Measurements from ENCODE around the gene HMCN1. TPM values are rescaled to one million over a fixed set of nuclear protein-coding genes. Genes with fewer than 3 reads are reported as not detected.

HMCN1 gene
- total and polyA plus RNA-seq, 11 donors: 2.1 to 14.1 (median 5.6) TPM

DNA sequence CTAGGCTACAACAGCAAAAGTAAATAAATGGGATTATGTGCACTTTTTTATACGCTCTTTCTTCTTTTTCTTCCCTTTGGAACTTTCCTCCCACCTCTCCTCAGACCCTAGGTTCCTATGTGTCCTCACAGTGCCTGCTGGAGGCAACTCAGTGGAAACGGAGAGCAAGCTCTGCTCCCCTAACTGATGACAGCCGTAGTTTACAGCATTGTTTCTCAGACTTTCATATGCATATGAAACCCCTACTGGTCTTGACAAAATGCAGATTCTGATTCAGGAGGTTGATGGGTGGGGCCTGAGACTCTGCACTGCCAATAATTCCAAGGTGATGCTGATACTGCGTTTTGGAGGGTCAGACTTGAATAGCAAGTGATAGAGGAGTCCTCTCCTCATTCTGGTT lies 34.3 kb upstream of the HMCN1 start:
- H3K36me3 ChIP-seq: no peaks in the 10 kb centered on the region
- no peaks in the 10 kb centered on the region for H3K9me3 ChIP-seq
- no peak for DNase-seq
- peaks cover 0 to 1% (median 0%) of the 10 kb centered on the region in 12 donors for H3K4me1 ChIP-seq
- H3K4me3 ChIP-seq: no peak overlapping the region
- no peak for ATAC-seq
- no peak overlapping the region for H3K27ac ChIP-seq
- TF ChIP-seq POLR2A (IDR thresholded peaks at IDR 0.05): no peak
- TF ChIP-seq, protein P1, sequence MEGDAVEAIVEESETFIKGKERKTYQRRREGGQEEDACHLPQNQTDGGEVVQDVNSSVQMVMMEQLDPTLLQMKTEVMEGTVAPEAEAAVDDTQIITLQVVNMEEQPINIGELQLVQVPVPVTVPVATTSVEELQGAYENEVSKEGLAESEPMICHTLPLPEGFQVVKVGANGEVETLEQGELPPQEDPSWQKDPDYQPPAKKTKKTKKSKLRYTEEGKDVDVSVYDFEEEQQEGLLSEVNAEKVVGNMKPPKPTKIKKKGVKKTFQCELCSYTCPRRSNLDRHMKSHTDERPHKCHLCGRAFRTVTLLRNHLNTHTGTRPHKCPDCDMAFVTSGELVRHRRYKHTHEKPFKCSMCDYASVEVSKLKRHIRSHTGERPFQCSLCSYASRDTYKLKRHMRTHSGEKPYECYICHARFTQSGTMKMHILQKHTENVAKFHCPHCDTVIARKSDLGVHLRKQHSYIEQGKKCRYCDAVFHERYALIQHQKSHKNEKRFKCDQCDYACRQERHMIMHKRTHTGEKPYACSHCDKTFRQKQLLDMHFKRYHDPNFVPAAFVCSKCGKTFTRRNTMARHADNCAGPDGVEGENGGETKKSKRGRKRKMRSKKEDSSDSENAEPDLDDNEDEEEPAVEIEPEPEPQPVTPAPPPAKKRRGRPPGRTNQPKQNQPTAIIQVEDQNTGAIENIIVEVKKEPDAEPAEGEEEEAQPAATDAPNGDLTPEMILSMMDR (IDR thresholded peaks at IDR 0.05): no peak
- H3K27me3 ChIP-seq: no peaks in the 10 kb centered on the region
- intact Hi-C loops (cut with DNase I): no loop called here
- WGBS, 4 donors: 64 to 73% (median 71%) methylated on average over 4 of the region's 4 CpGs

DNA sequence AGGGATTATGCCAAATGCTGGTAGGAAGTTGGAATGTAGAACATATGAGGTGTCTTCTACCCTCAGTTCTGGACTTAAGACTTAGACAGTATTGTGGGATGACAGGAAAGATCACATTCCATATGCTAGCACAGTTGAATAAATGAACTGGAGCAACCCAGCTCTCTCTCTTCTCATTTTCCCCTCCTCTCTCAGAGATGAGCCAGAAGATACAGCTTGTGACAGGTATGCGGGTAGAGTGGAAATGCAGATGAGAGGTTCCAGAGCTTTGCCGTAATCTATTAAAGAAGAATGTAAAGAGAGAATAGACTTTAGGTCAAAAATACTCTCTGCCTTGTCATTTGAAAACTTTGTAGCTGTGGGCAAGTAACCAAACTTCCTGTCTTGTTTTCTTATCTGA lies 32.5 kb upstream of the HMCN1 start:
- ATAC-seq: no peak
- intact Hi-C loops (cut with DNase I): no loop called here
- WGBS, 4 donors: 78 to 83% (median 83%) methylated on average over 2 of the region's 2 CpGs

DNA sequence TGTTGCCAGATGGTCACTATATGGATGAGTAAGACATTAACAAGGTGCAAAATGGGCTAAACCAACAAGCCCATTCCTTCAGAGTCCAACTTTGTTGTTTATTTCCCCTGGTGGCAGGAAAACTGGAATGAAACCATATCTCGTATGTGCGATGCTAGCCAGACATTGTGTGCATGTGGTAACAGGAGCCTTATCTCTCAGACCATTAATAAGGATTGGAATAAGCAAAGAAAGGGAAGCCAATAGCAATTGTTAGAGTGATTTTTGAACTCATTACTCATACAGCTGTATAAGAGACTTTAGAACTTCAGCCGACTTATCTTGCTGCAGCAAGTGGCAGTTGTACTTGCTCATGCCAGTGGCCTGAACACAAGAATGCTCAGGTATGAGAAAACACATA lies 30.0 kb upstream of the HMCN1 start:
- intact Hi-C loops (cut with DNase I): no loop called here
- DNase-seq (no peak), ATAC-seq (no peak)
- H3K27me3 ChIP-seq: no peaks in the 10 kb centered on the region
- H3K4me1 ChIP-seq: no peaks in the 10 kb centered on the region
- no peaks in the 10 kb centered on the region for H3K36me3 ChIP-seq
- no peaks in the 10 kb centered on the region for H3K9me3 ChIP-seq
- TF ChIP-seq, protein P1 (IDR thresholded peaks at IDR 0.05): no peak
- no peak for TF ChIP-seq POLR2A (IDR thresholded peaks at IDR 0.05)
- H3K4me3 ChIP-seq: no peak overlapping the region
- no peak overlapping the region for H3K27ac ChIP-seq
- 62 to 71% (median 65%) methylated on average over 3 of the region's 3 CpGs for WGBS, 4 donors

More for the DNA sequence above, 32.5 kb upstream of the HMCN1 start:
- TF ChIP-seq, protein P1 (IDR thresholded peaks at IDR 0.05): no peak
- no peak for TF ChIP-seq POLR2A (IDR thresholded peaks at IDR 0.05)
- Histone ChIP-seq H3K27me3 (no peaks in the 10 kb centered on the region), H3K27ac (no peak overlapping the region), H3K4me3 (no peak overlapping the region), H3K36me3 (no peaks in the 10 kb centered on the region), H3K9me3 (no peaks in the 10 kb centered on the region), H3K4me1 (no peaks in the 10 kb centered on the region)
- DNase-seq: no peak

DNA sequence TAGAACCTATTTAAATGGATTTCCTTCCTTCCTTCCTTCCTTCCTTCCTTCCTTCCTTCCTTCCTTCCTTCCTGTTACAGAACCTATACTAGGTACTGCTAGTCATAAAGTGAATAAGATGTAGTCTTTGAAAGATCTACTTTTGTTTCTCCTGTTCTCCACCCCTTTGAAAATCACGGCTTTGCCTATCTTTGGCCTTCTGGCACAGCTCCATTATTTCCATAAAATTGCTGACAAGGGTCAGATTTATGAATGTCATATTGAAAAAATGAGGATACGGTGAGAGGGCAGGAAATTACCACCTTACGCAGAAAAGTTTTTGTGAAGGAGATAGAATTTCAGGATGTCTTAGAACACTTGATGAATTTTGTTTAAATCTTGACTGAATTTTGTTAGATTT lies 18.1 kb upstream of the HMCN1 start:
- H3K4me3 ChIP-seq: no peak overlapping the region
- WGBS, 4 donors: 50 to 69% (median 56%) methylated on average over 3 of the region's 3 CpGs
- peaks cover 0 to 11% (median 0%) of the 10 kb centered on the region in 12 donors for H3K4me1 ChIP-seq
- intact Hi-C loops (cut with DNase I): loop anchor here in 1 of 10 donors (5.0 kb wide), 1 partner anchor 496 kb away; no protein-coding TSS in a partner anchor
- TF ChIP-seq, protein P1 (IDR thresholded peaks at IDR 0.05): no peak
- TF ChIP-seq POLR2A (IDR thresholded peaks at IDR 0.05): no peak
- ATAC-seq (no peak), DNase-seq (no peak)
- H3K27me3 ChIP-seq: no peaks in the 10 kb centered on the region
- no peak overlapping the region for H3K27ac ChIP-seq
- H3K9me3 ChIP-seq: no peaks in the 10 kb centered on the region
- no peaks in the 10 kb centered on the region for H3K36me3 ChIP-seq

Measured in heart left ventricle (tissue), 16 donors.